Measurements from ENCODE around the gene AXIN1. TPM values are rescaled to one million over a fixed set of nuclear protein-coding genes. Genes with fewer than 3 reads are reported as not detected.
"Not testable (repeated sequence)": the region's sequence is repeated elsewhere in the genome, so short reads cannot be mapped to it uniquely, and the experiment has no call there.

AXIN1 gene
- total RNA-seq, 1 donor = 13.4 TPM

DNA sequence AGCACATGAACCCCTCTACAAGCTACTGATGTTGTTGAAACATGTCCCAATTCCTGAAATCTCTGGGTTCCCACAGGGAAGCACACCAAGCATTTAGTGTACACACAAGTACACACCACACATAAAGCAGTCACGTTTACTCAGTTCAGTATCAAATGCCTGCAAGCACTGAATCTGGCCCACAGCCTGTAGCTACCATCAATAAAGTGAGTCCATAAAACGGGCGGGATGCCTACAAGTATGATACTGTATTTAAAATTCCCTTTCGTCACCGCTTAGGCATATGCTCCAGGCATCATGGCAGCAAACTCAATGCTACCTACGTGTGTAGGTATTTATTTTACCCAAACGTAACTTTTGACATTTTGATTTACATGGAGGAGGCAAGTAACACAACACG lies 2.3 kb downstream of the AXIN1 start:
- no peak for DNase-seq (ENCODE audit: low read depth)
- H3K4me3 ChIP-seq (ENCODE audit: low read depth, low read length) = no peak overlapping the region
- no peak for TF ChIP-seq CTCF (IDR thresholded peaks at IDR 0.05; ENCODE audit: insufficient read depth, low read length)

DNA sequence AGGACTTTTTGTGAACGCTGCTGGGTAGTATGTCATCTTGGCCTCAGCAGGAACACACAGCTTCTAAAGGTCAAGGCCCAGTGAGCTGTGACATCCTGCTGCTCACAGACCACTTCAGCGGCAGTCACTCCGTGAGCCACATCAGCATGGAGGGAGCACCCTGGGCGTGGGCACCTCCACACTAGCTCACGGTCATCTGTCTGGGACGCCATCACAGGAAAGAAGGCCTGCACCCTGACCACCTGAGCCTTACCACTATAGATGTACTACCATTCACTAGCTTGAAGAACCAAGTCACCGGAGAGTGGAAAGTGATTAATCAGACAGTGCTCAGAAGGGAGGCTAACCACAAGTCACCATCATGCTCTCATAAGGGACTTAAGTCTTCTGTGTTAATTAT lies 3.3 kb downstream of the AXIN1 start:
- no peak for TF ChIP-seq CTCF (IDR thresholded peaks at IDR 0.05; ENCODE audit: insufficient read depth, low read length)
- no peak overlapping the region for H3K4me3 ChIP-seq (ENCODE audit: low read depth, low read length)
- DNase-seq (ENCODE audit: low read depth) = no peak

DNA sequence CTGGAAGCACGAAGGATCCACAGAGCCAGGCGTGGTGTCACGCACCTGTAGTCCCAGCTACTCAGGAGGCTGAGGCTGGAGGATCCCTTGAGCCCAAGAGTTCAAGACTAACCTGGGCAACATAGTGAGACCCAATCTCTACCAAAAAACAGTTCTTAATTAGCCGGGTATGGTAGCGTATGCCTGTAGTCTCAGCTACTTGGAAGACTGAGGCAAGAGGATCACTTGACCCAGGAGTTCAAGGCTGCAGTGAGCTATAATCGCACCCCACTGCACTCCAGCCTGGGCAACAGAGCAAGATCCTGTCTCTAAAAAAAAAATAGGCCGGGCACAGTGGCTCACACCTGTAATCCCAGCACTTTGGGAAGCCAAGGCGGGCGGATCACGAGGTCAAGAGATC lies 4.0 kb downstream of the AXIN1 start:
- DNase-seq (ENCODE audit: low read depth); H3K4me3 ChIP-seq (ENCODE audit: low read depth, low read length): not testable (repeated sequence)

- no peak for DNase-seq (ENCODE audit: low read depth)
Observed at GRCh38 chr16:347203-347602, 5.3 kb downstream of the AXIN1 start.

GRCh38 chr16:346587-346986 lies 5.9 kb downstream of the AXIN1 start:
- no peak for DNase-seq (ENCODE audit: low read depth)
- TF ChIP-seq CTCF (IDR thresholded peaks at IDR 0.05; ENCODE audit: insufficient read depth, low read length) = no peak
- no peak overlapping the region for H3K4me3 ChIP-seq (ENCODE audit: low read depth, low read length)

More at GRCh38 chr16:347203-347602, 5.3 kb downstream of the AXIN1 start:
- no peak overlapping the region for H3K4me3 ChIP-seq (ENCODE audit: low read depth, low read length)
- TF ChIP-seq CTCF (IDR thresholded peaks at IDR 0.05; ENCODE audit: insufficient read depth, low read length) = no peak

DNA sequence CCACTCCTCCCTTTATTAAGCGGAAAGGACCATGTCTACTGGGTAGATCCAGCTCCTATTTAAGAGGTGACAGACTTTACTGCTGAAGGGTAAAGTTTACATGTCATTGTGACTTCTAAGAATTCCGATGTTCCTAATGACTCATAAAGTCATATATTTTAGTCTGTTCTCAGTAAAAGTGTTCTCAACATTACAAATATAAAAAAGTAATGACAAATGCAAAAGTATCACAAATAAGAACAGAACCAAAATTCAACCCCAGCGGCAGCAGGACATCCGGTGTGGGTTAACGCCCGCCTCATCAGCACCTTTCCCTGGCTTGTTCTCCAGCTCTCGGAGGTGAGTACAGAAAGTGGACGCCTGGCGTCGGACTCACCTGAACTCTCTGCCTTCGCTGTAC lies 6.8 kb downstream of the AXIN1 start:
- TF ChIP-seq CTCF (IDR thresholded peaks at IDR 0.05; ENCODE audit: insufficient read depth, low read length) = no peak
- no peak overlapping the region for H3K4me3 ChIP-seq (ENCODE audit: low read depth, low read length)
- DNase-seq (ENCODE audit: low read depth) = no peak

DNA sequence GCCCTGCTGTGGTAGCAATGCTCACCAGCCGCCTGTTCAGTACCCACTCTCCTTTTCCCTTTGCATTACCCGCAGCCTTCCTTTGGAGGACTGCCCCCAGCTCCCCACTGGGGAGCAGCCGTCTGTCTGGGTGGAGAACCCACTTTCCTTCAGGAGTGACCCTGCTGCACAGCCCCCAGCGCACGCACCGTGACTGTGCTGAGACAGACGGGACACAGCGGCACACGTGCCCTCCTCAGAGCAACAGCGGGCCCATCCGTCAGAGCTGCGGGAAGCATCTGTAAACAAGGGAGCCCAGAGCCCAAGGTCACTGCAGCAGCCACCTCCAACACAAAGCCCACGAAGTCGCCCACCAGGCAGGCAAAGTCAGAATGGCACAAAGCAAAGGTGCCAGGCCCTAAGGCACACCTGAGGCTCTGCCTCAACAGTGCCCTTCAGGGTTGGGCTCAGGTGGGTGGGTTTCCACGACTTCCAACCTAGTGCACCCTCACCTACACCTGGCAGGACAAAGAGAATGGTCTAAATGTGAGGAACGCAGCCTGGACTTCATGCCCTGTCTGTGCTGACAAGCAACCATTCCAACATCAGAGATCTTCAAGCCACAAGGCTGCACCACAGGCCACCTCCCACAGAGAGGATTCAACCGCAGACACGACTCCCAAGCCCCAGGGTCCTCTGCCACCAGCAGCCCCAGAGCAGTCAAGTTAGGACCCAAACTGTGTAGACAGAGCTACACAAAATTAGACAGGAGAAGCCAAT lies 9.9 kb downstream of the AXIN1 start:
- TF ChIP-seq CTCF (IDR thresholded peaks at IDR 0.05; ENCODE audit: insufficient read depth, low read length) = no peak
- no peak for DNase-seq (ENCODE audit: low read depth)
- H3K4me3 ChIP-seq (ENCODE audit: low read depth, low read length) = no peak overlapping the region

DNA sequence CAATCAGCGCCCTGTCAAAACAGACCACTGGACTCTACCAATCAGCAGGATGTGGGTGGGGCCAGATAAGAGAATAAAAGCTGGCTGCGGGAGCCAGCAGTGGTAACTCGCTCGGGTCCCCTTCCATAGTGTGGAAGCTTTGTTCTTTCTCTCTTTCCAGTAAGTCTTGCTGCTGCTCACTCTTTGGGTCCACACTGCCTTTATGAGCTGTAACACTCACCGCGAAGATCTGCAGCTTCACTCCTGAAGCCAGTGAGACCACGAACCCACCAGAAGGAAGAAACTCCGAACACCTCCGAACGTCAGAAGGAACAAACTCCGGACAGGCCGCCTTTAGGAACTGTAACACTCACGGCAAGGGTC lies 10.6 kb downstream of the AXIN1 start:
- not testable (repeated sequence) for DNase-seq (ENCODE audit: low read depth); H3K4me3 ChIP-seq (ENCODE audit: low read depth, low read length)

GRCh38 chr16:341095-341973 lies 11.2 kb downstream of the AXIN1 start:
- not testable (repeated sequence) for DNase-seq (ENCODE audit: low read depth)

More at GRCh38 chr16:341095-341973, 11.2 kb downstream of the AXIN1 start:
- H3K4me3 ChIP-seq (ENCODE audit: low read depth, low read length) = not testable (repeated sequence)
